ENCODE measurements around the gene SIAH3. TPM values are rescaled to one million over a fixed set of nuclear protein-coding genes. Genes with fewer than 3 reads are reported as not detected.

The SIAH3 gene
- total RNA-seq, 3 donors from 2014 or later (not counting 1 experiment from before 2014, with no cell fraction given) = not detected

DNA sequence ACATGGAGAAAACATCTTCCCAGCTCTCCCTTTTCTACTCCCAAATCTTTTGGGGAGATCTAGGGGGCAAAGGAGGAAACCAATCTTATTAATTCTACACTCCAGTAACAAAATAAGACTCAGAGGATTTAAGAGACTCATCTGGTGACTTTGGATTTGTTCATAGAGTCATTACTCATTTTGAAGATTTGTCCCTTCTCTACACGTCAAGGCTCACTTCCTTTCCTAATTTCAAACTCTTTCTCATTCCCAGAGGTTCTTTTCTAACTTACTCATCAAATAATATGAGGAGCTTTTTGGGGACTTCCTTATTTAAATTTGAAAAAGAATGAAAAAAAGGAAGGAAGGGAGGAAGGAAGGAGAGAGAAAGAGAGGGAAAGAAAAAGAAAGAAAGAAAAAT lies 14.4 kb downstream of the SIAH3 start:
- Mint-ChIP-seq H3K36me3 (no peaks in the 10 kb centered on the region), H3K27ac (no peak overlapping the region), H3K27me3 (ENCODE audit: low read depth in 2 of 2) (peaks cover 2 to 14% of the 10 kb centered on the region in 2 donors), H3K4me1 (no peaks in the 10 kb centered on the region), H3K4me3 (no peak overlapping the region), H3K9me3 (no peaks in the 10 kb centered on the region)
- no peaks in the 10 kb centered on the region for H3K36me3 ChIP-seq (ENCODE audit: control insufficient read depth, insufficient read depth, low read length)
- no CpG with 5 or more reads among the region's 1 CpG for WGBS (ENCODE audit: insufficient coverage)
- no peaks in the 10 kb centered on the region for H3K9me3 ChIP-seq (ENCODE audit: control insufficient read depth, insufficient read depth, low read length)
- no peaks in the 10 kb centered on the region for H3K4me1 ChIP-seq (ENCODE audit: control insufficient read depth, insufficient read depth, low read length)
- ATAC-seq = no peak
- no peak overlapping the region for H3K4me3 ChIP-seq (ENCODE audit: low read length)
- intact Hi-C loops (cut with micrococcal nuclease) = no loop called here
- TF ChIP-seq, protein P1, sequence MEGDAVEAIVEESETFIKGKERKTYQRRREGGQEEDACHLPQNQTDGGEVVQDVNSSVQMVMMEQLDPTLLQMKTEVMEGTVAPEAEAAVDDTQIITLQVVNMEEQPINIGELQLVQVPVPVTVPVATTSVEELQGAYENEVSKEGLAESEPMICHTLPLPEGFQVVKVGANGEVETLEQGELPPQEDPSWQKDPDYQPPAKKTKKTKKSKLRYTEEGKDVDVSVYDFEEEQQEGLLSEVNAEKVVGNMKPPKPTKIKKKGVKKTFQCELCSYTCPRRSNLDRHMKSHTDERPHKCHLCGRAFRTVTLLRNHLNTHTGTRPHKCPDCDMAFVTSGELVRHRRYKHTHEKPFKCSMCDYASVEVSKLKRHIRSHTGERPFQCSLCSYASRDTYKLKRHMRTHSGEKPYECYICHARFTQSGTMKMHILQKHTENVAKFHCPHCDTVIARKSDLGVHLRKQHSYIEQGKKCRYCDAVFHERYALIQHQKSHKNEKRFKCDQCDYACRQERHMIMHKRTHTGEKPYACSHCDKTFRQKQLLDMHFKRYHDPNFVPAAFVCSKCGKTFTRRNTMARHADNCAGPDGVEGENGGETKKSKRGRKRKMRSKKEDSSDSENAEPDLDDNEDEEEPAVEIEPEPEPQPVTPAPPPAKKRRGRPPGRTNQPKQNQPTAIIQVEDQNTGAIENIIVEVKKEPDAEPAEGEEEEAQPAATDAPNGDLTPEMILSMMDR (IDR thresholded peaks at IDR 0.05) = no peak
- H3K27ac ChIP-seq (ENCODE audit: low read length) = no peak overlapping the region
- no peak for DNase-seq
- no peaks in the 10 kb centered on the region for H3K27me3 ChIP-seq (ENCODE audit: control insufficient read depth, insufficient read depth, low read length)

GRCh38 chr13:45834411-45834994 lies 17.1 kb downstream of the SIAH3 start:
- TF ChIP-seq, protein P1 (IDR thresholded peaks at IDR 0.05) = no peak

GRCh38 chr13:45833663-45834375 lies 17.7 kb downstream of the SIAH3 start:
- 69% methylated on average over 5 of the region's 5 CpGs for WGBS (ENCODE audit: insufficient coverage)
- no peak overlapping the region for H3K27ac Mint-ChIP-seq
- ATAC-seq = no peak
- intact Hi-C loops (cut with micrococcal nuclease) = no loop called here
- no peaks in the 10 kb centered on the region for H3K9me3 ChIP-seq (ENCODE audit: control insufficient read depth, insufficient read depth, low read length)
- DNase-seq = no peak
- no peaks in the 10 kb centered on the region for H3K36me3 Mint-ChIP-seq
- no peak overlapping the region for H3K27ac ChIP-seq (ENCODE audit: low read length)
- H3K27me3 ChIP-seq (ENCODE audit: control insufficient read depth, insufficient read depth, low read length) = no peaks in the 10 kb centered on the region
- TF ChIP-seq, protein P1 (IDR thresholded peaks at IDR 0.05) = no peak
- no peaks in the 10 kb centered on the region for H3K36me3 ChIP-seq (ENCODE audit: control insufficient read depth, insufficient read depth, low read length)
- H3K9me3 Mint-ChIP-seq = no peaks in the 10 kb centered on the region
- no peaks in the 10 kb centered on the region for H3K4me1 ChIP-seq (ENCODE audit: control insufficient read depth, insufficient read depth, low read length)
- H3K4me3 ChIP-seq (ENCODE audit: low read length) = no peak overlapping the region
- peaks cover 12 to 25% of the 10 kb centered on the region in 2 donors for H3K27me3 Mint-ChIP-seq (ENCODE audit: low read depth in 2 of 2)
- no peak overlapping the region for H3K4me3 Mint-ChIP-seq
- H3K4me1 Mint-ChIP-seq = no peaks in the 10 kb centered on the region

More at GRCh38 chr13:45834411-45834994, 17.1 kb downstream of the SIAH3 start:
- DNase-seq = no peak
- no peak for ATAC-seq
- Histone ChIP-seq H3K9me3 (ENCODE audit: control insufficient read depth, insufficient read depth, low read length) (no peaks in the 10 kb centered on the region), H3K36me3 (ENCODE audit: control insufficient read depth, insufficient read depth, low read length) (no peaks in the 10 kb centered on the region), H3K27ac (ENCODE audit: low read length) (no peak overlapping the region), H3K4me1 (ENCODE audit: control insufficient read depth, insufficient read depth, low read length) (no peaks in the 10 kb centered on the region), H3K27me3 (ENCODE audit: control insufficient read depth, insufficient read depth, low read length) (no peaks in the 10 kb centered on the region), H3K4me3 (ENCODE audit: low read length) (no peak overlapping the region)
- Mint-ChIP-seq H3K4me1 (no peaks in the 10 kb centered on the region), H3K36me3 (no peaks in the 10 kb centered on the region), H3K27ac (no peak overlapping the region), H3K27me3 (ENCODE audit: low read depth in 2 of 2) (peaks cover 11 to 24% of the 10 kb centered on the region in 2 donors), H3K9me3 (no peaks in the 10 kb centered on the region), H3K4me3 (no peak overlapping the region)
- 84% methylated on average over 6 of the region's 7 CpGs for WGBS (ENCODE audit: insufficient coverage)
- intact Hi-C loops (cut with micrococcal nuclease) = no loop called here

All from natural killer cell (primary cell).